Esophagus (tissue), 2 donors: ENCODE measurements around the gene KLF2. TPM values are rescaled to one million over a fixed set of nuclear protein-coding genes. Genes with fewer than 3 reads are reported as not detected.

Experiments
- H3K27ac ChIP-seq, 2 donors: one replicate each; pipeline ENCODE4 v1.5.1; 2013; ENCODE audit warnings: low read depth in 2 of 2, mild to moderate bottlenecking in 2 of 2, inconsistent platforms in 1 of 2, low read length in 1 of 2, moderate library complexity in 1 of 2
- H3K27me3 ChIP-seq, 2 donors: one replicate each; pipeline ENCODE4 v1.6.1; 2013; ENCODE audit warnings: low read length in 2 of 2, control low read depth in 1 of 2, mild to moderate bottlenecking in 1 of 2; ENCODE audit not compliant: insufficient read depth in 2 of 2, control insufficient read depth in 1 of 2
- H3K36me3 ChIP-seq, 2 donors: one replicate each; pipeline ENCODE4 v1.6.1; 2013; ENCODE audit warnings: low read length in 1 of 2; ENCODE audit not compliant: control insufficient read depth in 2 of 2, insufficient read depth in 2 of 2
- H3K4me1 ChIP-seq, 2 donors: one replicate each; pipeline ENCODE4 v1.6.1; 2013; ENCODE audit warnings: low read length in 1 of 2; ENCODE audit not compliant: control insufficient read depth in 2 of 2, insufficient read depth in 2 of 2
- H3K4me3 ChIP-seq, 2 donors: one replicate each; pipeline ENCODE4 v1.5.1; 2013; ENCODE audit warnings: low read length in 2 of 2, mild to moderate bottlenecking in 2 of 2, low read depth in 1 of 2, moderate library complexity in 1 of 2
- H3K9me3 ChIP-seq, 2 donors: one replicate each; pipeline ENCODE4 v1.6.1; 2013; ENCODE audit warnings: mild to moderate bottlenecking in 2 of 2, low read depth in 1 of 2, low read length in 1 of 2, moderate library complexity in 1 of 2; ENCODE audit not compliant: control insufficient read depth in 2 of 2, insufficient read depth in 1 of 2
- WGBS, 2 donors: extraction: QIAGEN DNeasy Blood & Tissue Kit; methylation state at CpG; one replicate each; pipeline ENCODE4 v1.1.7; 2013; 5-methylcytosine and 5-hydroxymethylcytosine counted together
- polyA plus RNA-seq, 2 donors: library from polyadenylated mRNA; stranded (reverse); fragments of 200-250 nt; gene quantifications; one replicate each; pipeline ENCODE4 v1.2.3, GENCODE V29; 2013
- donor health status: healthy with polysubstance abuse.
- donor health status: Bipolar disorder and iron deficiency.

KLF2 gene
- polyA plus RNA-seq, 2 donors: 2.4 to 12.1 TPM

GRCh38 chr19:16333001-16333586 lies 8.5 kb downstream of the KLF2 start:
- Histone ChIP-seq H3K36me3 (peaks cover 0 to under 1% of the 10 kb centered on the region in 2 donors), H3K27me3 (no peaks in the 10 kb centered on the region), H3K27ac (no peak overlapping the region), H3K4me3 (no peak overlapping the region), H3K9me3 (no peaks in the 10 kb centered on the region), H3K4me1 (peaks cover 3% of the 10 kb centered on the region in 2 donors)
- 91 to 92% methylated on average over 12 of the region's 12 CpGs for WGBS, 2 donors

GRCh38 chr19:16334411-16334810 lies 9.8 kb downstream of the KLF2 start:
- WGBS, 2 donors: 40 to 57% methylated on average over 1 of the region's 1 CpG
- Histone ChIP-seq H3K27me3 (no peaks in the 10 kb centered on the region), H3K4me3 (no peak overlapping the region), H3K9me3 (no peaks in the 10 kb centered on the region), H3K27ac (no peak overlapping the region), H3K36me3 (no peaks in the 10 kb centered on the region), H3K4me1 (peaks cover 7 to 8% of the 10 kb centered on the region in 2 donors)

- no peaks in the 10 kb centered on the region for H3K9me3 ChIP-seq
- H3K4me1 ChIP-seq: peaks cover 7 to 8% of the 10 kb centered on the region in 2 donors
- no peak overlapping the region for H3K27ac ChIP-seq
- 93 to 95% methylated on average over 18 to 20 of the region's 20 CpGs for WGBS, 2 donors
- no peak overlapping the region for H3K4me3 ChIP-seq
- no peaks in the 10 kb centered on the region for H3K36me3 ChIP-seq
- H3K27me3 ChIP-seq: no peaks in the 10 kb centered on the region
Measured at GRCh38 chr19:16335226-16335625, 10.6 kb downstream of the KLF2 start.

DNA sequence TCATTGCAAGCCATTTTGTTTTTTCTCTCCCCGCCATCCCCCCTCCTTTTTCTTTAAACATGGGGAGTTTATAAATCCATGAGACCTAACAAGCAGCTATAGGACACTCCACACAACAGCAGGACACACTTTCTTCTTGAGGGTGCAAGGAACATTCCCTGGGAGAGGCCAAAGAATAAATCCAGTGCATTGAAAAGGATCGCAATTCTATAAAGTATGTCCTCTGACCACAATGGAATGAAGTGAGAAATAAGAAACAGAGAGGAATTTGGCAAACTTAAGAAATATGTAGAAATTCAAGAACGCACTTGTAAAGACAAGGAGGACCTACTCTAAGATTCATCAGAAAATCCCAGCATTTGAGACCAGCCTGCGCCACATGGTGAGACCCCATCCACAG lies 11.9 kb downstream of the KLF2 start:
- Histone ChIP-seq H3K27me3 (no peaks in the 10 kb centered on the region), H3K4me3 (no peak overlapping the region), H3K9me3 (no peaks in the 10 kb centered on the region), H3K27ac (no peak overlapping the region), H3K36me3 (no peaks in the 10 kb centered on the region), H3K4me1 (peaks cover 7 to 8% of the 10 kb centered on the region in 2 donors)
- 97 to 99% methylated on average over 4 of the region's 4 CpGs for WGBS, 2 donors

GRCh38 chr19:16337809-16338469 lies 13.3 kb downstream of the KLF2 start:
- WGBS, 2 donors: 73 to 78% methylated on average over 13 of the region's 13 CpGs
- peaks cover 7 to 8% of the 10 kb centered on the region in 2 donors for H3K4me1 ChIP-seq
- H3K27ac ChIP-seq: no peak overlapping the region
- H3K4me3 ChIP-seq: no peak overlapping the region
- H3K36me3 ChIP-seq: no peaks in the 10 kb centered on the region
- H3K9me3 ChIP-seq: no peaks in the 10 kb centered on the region
- no peaks in the 10 kb centered on the region for H3K27me3 ChIP-seq

DNA sequence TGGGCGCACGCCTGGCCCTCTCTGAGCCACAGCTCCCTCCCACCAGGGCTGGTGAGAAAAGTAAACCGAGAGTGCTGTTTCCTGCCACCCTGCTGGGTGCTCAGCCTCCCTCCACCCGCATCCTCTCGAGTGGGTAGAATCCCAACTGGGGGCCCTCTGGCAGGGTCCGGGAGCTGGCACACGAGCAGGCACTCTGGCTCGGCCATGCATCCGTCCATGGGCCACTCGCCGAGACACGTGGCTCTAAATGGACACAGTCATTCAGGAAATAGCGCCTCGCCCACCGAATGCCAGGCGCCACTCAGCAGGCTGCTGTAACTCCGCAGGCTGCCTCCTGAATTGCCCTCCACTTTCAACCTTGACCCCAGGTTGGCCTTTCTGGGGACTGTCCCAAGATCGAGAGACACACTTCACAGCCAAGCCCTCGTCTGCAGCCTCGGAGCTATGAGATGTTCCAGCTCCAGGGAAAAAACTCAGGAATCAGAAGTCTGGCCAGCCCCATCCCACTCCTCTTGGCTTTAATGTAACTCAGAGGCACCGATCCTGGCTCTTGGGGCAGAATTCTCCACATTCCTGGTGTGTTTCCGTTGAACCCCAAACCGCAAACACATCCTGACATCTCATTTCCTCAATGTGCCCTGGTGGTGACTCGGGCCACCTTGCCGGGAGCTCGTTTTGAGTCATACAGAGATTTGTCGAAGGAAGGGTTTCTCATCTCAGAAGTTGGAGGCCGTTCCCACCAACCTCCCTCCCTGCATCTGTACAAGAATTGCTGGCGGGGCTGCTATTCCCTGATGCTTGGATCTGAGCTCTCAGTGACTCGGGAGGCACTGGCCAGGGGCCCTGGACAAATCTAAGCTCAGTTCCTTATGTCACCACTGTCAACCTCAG lies 14.1 kb downstream of the KLF2 start:
- Histone ChIP-seq H3K4me1 (peaks cover 7 to 8% of the 10 kb centered on the region in 2 donors), H3K36me3 (no peaks in the 10 kb centered on the region), H3K27ac (peak overlapping the region in 1 of 2 donors; percentile 6), H3K9me3 (no peaks in the 10 kb centered on the region), H3K4me3 (no peak overlapping the region), H3K27me3 (no peaks in the 10 kb centered on the region)
- 32 to 36% methylated on average over 29 to 30 of the region's 30 CpGs for WGBS, 2 donors

DNA sequence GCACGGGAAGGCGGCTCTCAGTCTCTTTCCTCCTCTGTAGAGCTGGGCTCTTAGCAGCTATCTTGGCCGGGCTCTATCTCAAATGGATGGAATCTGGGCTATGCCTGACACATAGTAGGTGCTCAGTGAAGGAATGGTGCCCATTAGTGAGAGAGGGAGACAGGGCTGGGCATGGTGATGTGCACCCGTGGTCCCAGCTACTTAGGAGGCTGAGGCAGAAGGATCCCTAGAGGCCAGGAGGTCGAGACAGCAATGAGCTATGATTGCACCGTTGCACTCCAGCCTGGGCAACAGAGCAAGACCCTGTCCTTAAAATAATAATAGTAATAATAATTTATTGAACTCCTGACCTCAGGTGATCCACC lies 14.7 kb downstream of the KLF2 start:
- H3K27ac ChIP-seq: peak overlapping the region in 1 of 2 donors; percentile 6
- no peaks in the 10 kb centered on the region for H3K27me3 ChIP-seq

DNA sequence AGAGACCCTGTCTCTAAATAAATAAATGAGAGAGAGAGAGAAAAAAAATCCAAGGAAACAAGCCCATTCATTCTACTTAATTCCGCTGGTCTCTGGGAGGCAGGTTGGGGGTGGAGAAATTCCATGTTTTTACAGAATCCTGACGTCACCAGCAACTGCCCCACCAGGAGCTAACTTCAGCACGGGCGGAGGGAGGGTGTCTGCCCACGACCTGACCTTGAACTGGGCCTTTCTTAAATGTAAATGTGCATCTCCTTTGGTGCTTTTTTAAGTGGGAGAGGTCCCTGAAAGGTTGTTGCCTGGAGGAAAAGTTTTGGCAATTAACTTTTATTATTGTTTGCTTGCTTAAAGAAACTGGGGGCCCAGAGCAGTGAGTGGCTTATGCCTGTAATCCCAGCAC lies 15.5 kb downstream of the KLF2 start:
- Histone ChIP-seq H3K9me3 (no peaks in the 10 kb centered on the region), H3K4me3 (no peak overlapping the region), H3K27me3 (no peaks in the 10 kb centered on the region), H3K36me3 (no peaks in the 10 kb centered on the region), H3K27ac (no peak overlapping the region), H3K4me1 (peaks cover 7 to 8% of the 10 kb centered on the region in 2 donors)
- WGBS, 2 donors: 70 to 73% methylated on average over 5 of the region's 5 CpGs

More for the DNA sequence above, 14.7 kb downstream of the KLF2 start:
- 79 to 82% methylated on average over 6 of the region's 6 CpGs for WGBS, 2 donors
- no peak overlapping the region for H3K4me3 ChIP-seq
- no peaks in the 10 kb centered on the region for H3K36me3 ChIP-seq
- H3K4me1 ChIP-seq: peaks cover 7 to 8% of the 10 kb centered on the region in 2 donors
- H3K9me3 ChIP-seq: no peaks in the 10 kb centered on the region

- H3K36me3 ChIP-seq: no peaks in the 10 kb centered on the region
- no peaks in the 10 kb centered on the region for H3K27me3 ChIP-seq
- peaks cover 7 to 8% of the 10 kb centered on the region in 2 donors for H3K4me1 ChIP-seq
- H3K9me3 ChIP-seq: no peaks in the 10 kb centered on the region
- no peak overlapping the region for H3K27ac ChIP-seq
- no peak overlapping the region for H3K4me3 ChIP-seq
- 92 to 94% methylated on average over 3 of the region's 3 CpGs for WGBS, 2 donors
Measured at GRCh38 chr19:16340654-16341053, 16.0 kb downstream of the KLF2 start.
